Hepatocyte (in vitro differentiated cells): Measurements from ENCODE around the gene CHST15.

Source experiments
- CTCF ChIP-seq: fragments of 200-600 bp; sonication (generic); IDR thresholded peaks from 2 replicates; pipeline ENCODE4 v1.5.1; 2016; ENCODE audit warnings: antibody characterized with exemption, mild to moderate bottlenecking; ENCODE audit not compliant: poor library complexity
- EZH2 ChIP-seq: fragments of 200-600 bp; sonication (generic); IDR thresholded peaks from 2 replicates; pipeline ENCODE4 v1.6.1; 2016; ENCODE audit warnings: antibody characterized with exemption, mild to moderate bottlenecking, borderline replicate concordance
- EZH2phosphoT487 ChIP-seq: fragments of 200-600 bp; sonication (generic); IDR thresholded peaks from one replicate; pipeline ENCODE4 v1.6.1; 2018; ENCODE audit warnings: antibody characterized with exemption, mild to moderate bottlenecking, low read depth, moderate library complexity; ENCODE audit not compliant: unreplicated experiment, severe bottlenecking

- TF ChIP-seq EZH2 = peak; percentile 86
- no peak for TF ChIP-seq CTCF
- no peak for TF ChIP-seq EZH2phosphoT487
Observed at GRCh38 chr10:123972481-123973401, 120.7 kb downstream of the CHST15 start.
